ENCODE measurements around the gene SPTLC2.

Gene SPTLC2

DNA sequence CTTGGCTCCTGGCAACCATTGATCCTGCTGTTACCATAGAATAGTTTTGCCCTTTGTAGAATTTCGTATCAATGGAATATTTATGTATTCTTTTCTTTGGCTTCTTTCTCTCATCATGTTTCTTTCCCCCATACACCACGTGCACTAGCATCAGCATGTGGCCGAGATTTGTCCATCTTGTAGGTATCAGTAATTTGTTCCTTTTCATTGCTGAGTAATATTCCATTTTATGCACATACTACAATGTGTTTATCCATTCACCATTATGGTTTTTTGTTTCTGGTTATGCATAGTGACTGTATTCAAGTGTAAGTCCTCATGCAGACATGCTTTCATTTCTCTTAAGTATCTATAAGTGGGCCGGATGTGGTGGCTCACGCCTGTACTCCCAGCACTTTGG lies 113.3 kb downstream of the SPTLC2 start:
- DNase-seq (ENCODE audit: low read depth), result no peak

DNA sequence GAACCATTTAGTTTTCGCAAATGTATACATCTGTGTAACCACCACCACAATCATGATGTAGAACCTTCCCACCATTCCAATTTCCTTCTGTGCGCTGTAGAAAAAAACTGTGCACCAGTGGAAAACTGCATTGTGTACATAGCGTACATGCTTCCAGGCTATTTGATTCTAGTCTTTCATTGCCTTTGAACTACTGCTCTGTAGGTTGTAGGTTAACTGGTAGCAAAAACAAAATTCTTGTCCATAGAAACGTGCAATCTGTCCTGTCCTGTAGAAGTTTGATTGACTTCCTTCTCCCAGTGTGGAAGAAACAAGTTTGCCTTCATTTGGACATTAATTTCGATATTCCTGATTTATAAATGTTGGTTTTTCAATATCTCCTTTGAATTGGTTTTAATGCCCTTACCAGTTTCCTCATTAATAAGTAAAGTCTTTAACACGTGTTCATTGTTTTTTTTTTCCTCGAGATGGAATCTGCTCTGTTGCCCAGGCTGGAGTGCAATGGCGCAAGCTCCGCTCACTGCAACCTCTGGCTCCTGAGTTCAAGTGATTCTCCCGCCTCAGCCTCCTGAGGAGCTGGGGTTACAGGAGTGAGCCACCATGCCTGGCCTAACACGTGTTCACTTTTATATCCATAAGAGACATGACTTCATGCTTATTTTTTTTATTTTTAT lies 114.2 kb downstream of the SPTLC2 start:
- no peak for DNase-seq (ENCODE audit: low read depth)

- no peak for DNase-seq (ENCODE audit: low read depth)
These were observed 117.4 kb downstream of the SPTLC2 start for GRCh38 chr14:77498984-77499527.

DNA sequence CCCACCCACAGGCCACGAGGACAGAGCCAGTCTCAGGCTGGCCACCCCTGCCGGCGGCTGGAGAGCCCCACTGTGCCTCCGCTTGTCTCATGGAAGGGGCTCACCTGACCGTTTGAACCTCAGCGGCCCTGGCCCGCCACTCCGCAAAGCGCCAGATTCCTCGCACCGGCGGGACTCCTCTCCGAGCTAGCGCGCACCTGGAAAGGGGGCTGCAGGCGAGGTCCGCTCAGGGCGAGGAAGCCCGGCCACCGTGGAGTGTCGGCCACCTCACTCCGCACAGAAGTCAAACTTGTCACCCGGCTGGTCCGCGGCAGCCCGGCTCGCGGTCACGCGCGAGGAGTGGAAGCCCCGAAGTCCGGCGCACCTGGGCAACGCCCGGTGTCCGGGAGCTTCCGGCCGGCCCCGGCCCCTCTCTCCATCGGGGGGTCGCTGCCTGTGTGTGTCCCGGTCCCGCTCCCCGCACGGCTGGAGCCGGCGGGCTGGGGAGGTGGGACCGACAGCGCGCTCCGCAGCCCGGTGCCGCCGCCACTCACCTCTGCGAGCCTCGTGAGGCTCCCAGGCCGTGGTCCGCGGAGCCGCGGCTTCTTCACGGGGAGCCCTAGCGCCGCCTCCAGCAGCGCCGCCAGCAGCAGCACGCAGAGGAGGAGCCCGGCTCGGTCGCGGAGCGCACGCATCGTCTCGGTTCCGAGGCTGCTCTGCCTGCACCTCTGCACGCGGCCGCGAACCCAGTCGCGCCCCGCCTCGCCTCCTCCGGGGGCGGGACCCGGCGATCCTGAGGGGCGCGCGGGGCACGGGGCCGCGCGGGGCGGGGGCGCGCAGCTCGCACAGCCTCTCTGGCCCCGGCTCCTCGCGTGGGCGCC lies 118.1 kb downstream of the SPTLC2 start, which contains the start of gene ISM2:
ISM2 (minus strand) TSS at position 697 of the 860 bp plus-strand sequence; CDS start at position 674, 23 bp downstream.
- peak; percentile 5 for DNase-seq (ENCODE audit: low read depth)

- DNase-seq (ENCODE audit: low read depth), result no peak
These were observed 121.1 kb downstream of the SPTLC2 start for GRCh38 chr14:77495334-77495733.

- DNase-seq (ENCODE audit: low read depth), result no peak
These were observed 125.4 kb downstream of the SPTLC2 start for GRCh38 chr14:77491056-77491455.

GRCh38 chr14:77490347-77490986 lies 126.0 kb downstream of the SPTLC2 start:
- DNase-seq (ENCODE audit: low read depth), result no peak

DNA sequence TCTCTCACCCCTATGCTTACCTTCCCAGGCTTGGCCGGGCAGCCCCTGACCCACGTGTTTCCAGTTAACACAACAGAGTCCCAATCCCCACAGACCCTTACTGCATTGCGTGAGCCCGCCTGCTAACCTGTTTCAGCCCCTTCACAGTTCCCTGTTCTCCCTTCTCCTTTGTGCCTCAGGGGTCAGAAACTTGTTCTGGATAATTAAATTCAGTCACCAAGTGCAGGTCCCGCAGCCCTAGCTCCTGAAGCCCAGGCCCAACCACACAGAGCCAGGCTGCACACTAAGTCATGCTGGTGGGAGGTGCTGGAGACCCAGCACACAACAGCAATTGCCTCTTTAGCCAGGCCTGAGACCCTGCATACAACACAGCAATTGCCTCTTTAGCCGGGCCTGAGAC lies 127.4 kb downstream of the SPTLC2 start:
- no peak for DNase-seq (ENCODE audit: low read depth)

DNA sequence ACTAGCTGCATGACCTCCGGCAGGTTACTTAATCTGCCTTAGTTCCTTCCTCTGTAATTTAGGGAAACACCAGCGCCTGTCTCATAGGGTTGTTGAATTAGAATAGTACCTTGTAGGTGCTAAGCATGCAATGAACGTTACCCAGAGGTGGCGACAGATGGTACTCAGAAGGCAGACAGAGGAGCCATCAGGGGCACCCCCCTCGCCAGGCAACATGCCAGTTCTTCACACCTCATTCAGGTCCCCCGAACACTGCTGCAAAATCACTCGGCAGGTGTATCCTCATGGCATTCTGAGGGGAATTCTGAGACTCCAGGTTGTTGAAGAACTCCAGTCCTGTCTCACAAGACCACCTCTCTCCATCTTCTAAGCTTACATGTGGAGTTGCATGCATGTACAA lies 127.9 kb downstream of the SPTLC2 start:
- DNase-seq (ENCODE audit: low read depth), result no peak

DNA sequence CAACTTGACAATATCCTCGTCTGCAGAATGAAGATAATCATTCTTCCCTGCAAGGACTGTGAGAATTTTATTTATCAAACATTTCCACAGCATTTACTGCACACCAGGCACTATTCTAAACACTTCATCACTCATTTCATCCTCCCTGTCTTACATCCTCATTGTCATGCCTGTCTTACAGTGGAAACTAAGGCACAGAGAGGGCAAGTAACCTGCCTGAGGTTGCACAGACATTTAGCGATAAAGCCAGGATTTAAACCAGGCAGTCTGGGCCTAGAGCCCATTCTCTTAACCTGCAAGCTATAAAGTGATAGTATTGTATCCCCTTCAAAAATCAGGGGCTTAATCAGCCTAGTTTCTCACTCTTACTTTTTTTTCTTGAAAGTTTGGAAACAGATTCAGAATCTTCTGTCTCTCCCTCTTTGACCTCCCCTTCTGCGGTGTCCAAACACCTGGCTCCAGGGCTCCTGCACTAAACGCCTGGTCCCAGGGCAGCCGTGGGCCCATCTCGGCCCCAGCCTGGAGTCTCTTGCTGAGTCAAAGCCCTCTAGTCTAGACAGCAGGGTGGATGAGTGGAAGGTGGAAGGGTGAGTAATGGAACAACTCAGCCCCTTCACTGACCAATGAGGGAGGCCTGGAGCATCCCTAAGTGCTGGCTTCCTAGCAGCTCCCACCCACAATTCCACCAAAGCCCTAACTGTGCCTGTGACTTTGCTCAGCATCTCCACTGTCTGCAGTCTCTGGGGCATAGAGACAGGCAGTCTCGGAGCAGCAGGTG lies 130.3 kb downstream of the SPTLC2 start:
- no peak for DNase-seq (ENCODE audit: low read depth)

- DNase-seq (ENCODE audit: low read depth), result no peak
These were observed 131.2 kb downstream of the SPTLC2 start for GRCh38 chr14:77485256-77485655.

- no peak for DNase-seq (ENCODE audit: low read depth)
These were observed 134.0 kb downstream of the SPTLC2 start for GRCh38 chr14:77482422-77482821.

DNA sequence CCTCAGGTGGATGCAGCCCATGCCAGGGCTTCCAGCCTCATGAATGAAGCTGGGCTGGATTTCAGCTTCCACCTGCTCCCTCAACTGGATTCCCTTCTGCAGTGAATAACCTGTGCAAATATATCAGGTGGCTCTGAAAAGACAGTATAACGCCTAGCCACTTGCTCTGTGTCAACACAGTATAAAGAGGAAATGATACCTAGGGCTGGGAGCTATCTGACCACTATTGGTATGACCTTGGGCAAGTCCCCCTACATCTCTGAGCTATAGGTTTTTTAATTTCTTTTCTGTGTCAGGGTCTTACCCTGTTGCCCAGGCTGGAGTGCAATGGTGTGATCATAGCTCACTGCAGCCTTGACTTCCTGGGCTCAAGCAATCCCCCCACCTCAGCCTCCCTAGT lies 137.6 kb downstream of the SPTLC2 start:
- DNase-seq (ENCODE audit: low read depth), result no peak

- no peak for DNase-seq (ENCODE audit: low read depth)
These were observed 138.4 kb downstream of the SPTLC2 start for GRCh38 chr14:77478029-77478428.

GRCh38 chr14:77475432-77476115 lies 140.9 kb downstream of the SPTLC2 start:
- DNase-seq (ENCODE audit: low read depth), result no peak

- DNase-seq (ENCODE audit: low read depth), result no peak
These were observed 141.8 kb downstream of the SPTLC2 start for GRCh38 chr14:77474479-77475177.

DNA sequence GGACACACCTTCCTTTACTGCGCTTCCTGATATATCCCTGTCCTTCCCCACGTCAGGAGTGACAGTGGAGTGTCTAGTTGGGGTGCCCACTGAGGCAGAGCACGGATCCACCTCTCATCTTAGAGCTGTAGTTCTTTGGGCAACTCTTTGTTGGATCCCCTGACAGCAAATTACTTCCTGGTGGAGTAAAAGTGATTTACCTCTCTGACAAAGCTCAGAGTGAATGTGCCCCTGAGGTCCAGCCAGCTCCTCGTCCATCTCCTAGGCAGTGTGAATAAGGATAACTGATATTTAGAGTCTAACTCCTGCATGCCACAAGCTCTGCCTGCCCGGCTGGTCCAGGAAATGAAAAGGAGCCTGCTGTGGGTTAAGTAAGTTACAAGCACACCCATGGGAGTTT lies 142.5 kb downstream of the SPTLC2 start:
- no peak for DNase-seq (ENCODE audit: low read depth)

DNA sequence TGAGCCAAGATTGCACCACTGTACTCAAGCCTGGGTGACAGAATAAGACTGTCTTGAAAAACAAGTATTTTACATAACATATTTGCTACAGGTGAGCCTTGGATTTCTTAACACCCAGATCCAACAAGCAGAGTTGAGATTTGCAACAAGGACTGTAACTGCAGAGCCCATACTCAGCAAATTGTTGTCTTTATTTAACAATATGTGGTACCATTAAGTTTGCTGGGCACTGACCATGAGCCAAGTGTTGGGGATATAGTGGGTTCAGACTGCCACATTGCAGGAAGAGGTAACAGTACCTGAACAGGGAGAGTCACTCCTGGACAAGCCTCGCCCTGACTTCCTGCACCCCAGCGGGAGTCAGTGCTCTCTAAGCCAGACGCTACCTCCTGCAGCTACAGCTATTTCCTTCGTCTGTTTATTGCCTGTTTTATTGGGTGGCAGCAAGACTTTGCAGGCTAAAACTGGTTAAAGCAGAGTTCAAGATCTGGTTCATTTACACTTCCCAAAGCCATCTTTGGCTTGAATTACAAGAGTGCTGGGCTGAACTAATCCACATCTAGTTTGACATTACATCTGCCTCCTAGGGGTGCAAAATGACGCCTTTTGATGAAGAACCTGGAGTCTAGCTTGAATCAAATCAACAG lies 146.1 kb downstream of the SPTLC2 start:
- DNase-seq (ENCODE audit: low read depth), result no peak

DNA sequence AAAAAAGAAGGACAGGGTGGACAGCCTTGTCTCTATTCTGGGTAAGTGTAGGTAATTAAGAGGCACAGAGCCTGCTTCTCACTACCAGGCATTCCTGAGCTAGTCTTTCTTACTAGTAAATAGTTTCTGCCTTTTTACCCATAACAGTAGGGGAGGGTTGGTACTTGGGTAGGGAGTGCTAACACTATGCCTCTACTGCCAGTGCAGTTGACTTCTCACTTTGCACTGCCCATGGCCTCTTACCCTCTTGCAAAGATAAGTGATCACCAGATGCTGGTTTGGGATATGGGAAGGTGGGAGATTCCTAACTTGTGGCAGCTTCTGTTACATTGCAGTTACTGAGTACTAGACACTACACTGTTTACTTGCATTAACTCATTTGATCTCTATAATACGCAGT lies 146.9 kb downstream of the SPTLC2 start:
- DNase-seq (ENCODE audit: low read depth), result no peak

GRCh38 chr14:77469067-77469505 lies 147.4 kb downstream of the SPTLC2 start:
- DNase-seq (ENCODE audit: low read depth), result no peak

All from CMK (cell line).